Measurements from ENCODE around the gene SPSB4. TPM values are rescaled to one million over a fixed set of nuclear protein-coding genes. Genes with fewer than 3 reads are reported as not detected.

The SPSB4 gene
- total RNA-seq, 2 donors from 2014 or later: 18.2 to 48.1 TPM

DNA sequence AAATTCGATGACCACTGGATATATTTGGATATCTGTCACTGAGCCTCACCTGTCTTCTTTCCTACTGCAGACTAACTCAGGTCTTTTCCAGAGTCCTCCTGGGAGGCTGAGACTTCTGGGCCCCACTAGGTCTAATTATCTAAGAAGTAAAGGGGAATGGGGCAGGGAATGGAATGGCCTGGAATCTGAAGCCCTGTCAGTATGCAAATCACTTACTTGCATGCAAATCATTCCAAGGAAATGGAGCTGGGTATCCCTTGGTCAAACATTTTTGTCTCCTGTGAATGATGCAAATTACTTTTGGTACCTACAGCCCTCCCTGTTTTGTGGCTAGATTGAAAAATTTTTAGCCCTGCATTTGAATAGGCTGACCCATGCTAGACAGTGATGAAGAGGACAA, 5.3 kb upstream of the SPSB4 start:
- 37 to 60% methylated on average over 1 of the region's 1 CpG for WGBS, 2 donors
- intact Hi-C loops (cut with DNase I): loop anchor here (5.0 kb wide), 1 partner anchor 61 kb away; no protein-coding TSS in a partner anchor
- TF ChIP-seq, protein P1, sequence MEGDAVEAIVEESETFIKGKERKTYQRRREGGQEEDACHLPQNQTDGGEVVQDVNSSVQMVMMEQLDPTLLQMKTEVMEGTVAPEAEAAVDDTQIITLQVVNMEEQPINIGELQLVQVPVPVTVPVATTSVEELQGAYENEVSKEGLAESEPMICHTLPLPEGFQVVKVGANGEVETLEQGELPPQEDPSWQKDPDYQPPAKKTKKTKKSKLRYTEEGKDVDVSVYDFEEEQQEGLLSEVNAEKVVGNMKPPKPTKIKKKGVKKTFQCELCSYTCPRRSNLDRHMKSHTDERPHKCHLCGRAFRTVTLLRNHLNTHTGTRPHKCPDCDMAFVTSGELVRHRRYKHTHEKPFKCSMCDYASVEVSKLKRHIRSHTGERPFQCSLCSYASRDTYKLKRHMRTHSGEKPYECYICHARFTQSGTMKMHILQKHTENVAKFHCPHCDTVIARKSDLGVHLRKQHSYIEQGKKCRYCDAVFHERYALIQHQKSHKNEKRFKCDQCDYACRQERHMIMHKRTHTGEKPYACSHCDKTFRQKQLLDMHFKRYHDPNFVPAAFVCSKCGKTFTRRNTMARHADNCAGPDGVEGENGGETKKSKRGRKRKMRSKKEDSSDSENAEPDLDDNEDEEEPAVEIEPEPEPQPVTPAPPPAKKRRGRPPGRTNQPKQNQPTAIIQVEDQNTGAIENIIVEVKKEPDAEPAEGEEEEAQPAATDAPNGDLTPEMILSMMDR (IDR thresholded peaks at IDR 0.05): no peak
- TF ChIP-seq POLR2A (IDR thresholded peaks at IDR 0.05): no peak
- no peak for ATAC-seq
- Histone ChIP-seq H3K27ac (no peak overlapping the region), H3K4me1 (peaks cover 6% of the 10 kb centered on the region), H3K9me3 (no peaks in the 10 kb centered on the region), H3K27me3 (no peaks in the 10 kb centered on the region), H3K4me3 (no peak overlapping the region), H3K36me3 (replicated peaks in 1 of 2; ENCODE audit: insufficient read depth in 1 of 2, low read depth in 2 of 2) (no peaks in the 10 kb centered on the region)
- no peak for DNase-seq

DNA sequence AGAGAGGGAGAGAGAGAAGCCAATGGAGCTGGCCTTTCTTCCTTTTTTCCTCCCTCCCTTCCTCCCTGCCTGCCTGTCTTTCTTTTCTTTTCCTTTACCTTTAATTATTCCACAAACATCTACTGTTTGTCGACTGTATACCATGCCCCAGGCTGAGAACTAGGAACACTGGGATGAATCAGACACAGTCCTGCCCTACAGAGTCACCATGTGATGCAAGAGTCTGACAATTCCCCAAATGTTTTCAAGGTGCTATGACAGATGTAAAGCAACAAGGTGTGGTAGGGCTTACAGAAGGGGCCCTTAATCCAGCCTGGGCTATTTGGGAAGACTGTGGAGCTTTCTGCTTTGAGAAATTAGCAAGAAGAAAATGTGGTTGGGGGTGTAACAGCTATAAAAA, 4.0 kb upstream of the SPSB4 start:
- Histone ChIP-seq H3K27me3 (no peaks in the 10 kb centered on the region), H3K4me1 (peaks cover 14% of the 10 kb centered on the region), H3K9me3 (no peaks in the 10 kb centered on the region), H3K36me3 (replicated peaks in 1 of 2; ENCODE audit: insufficient read depth in 1 of 2, low read depth in 2 of 2) (no peaks in the 10 kb centered on the region), H3K4me3 (no peak overlapping the region), H3K27ac (no peak overlapping the region)
- WGBS, 2 donors: 64 to 76% methylated on average over 1 of the region's 1 CpG
- no peak for ATAC-seq
- DNase-seq: no peak
- TF ChIP-seq, protein P1 (IDR thresholded peaks at IDR 0.05): no peak
- no peak for TF ChIP-seq POLR2A (IDR thresholded peaks at IDR 0.05)
- intact Hi-C loops (cut with DNase I): loop anchor here (5.0 kb wide), 1 partner anchor 60 kb away; no protein-coding TSS in a partner anchor

DNA sequence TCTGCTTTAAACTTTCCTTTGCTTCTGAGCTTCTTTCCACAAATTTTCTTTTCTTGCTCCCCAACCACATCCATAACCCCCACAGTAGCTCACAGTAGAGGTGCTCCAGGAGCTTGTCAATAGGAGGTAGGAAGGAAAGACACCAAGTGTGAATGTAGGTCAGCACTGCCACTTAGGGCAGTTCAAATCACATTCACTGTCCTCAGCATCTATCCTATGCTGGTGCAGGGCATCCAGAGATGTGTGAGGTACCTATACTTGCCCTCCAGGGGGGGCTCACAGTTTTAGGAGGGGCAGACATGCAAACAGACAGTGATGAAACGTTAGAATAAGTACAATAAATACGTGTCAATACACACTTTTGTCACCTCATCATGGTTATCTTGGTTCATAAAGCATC, 1.5 kb upstream of the SPSB4 start:
- WGBS, 2 donors: 36 to 41% methylated on average over 2 of the region's 2 CpGs
- no peaks in the 10 kb centered on the region for H3K27me3 ChIP-seq
- H3K27ac ChIP-seq: no peak overlapping the region
- DNase-seq: no peak
- no peak for ATAC-seq
- no peaks in the 10 kb centered on the region for H3K9me3 ChIP-seq
- intact Hi-C loops (cut with DNase I): loop anchor here (5.0 kb wide), 1 partner anchor 58 kb away; no protein-coding TSS in a partner anchor
- no peak for TF ChIP-seq POLR2A (IDR thresholded peaks at IDR 0.05)
- TF ChIP-seq, protein P1 (IDR thresholded peaks at IDR 0.05): peak in 4 of 7 experiments; percentile 17 to 30 (median 22)
- H3K36me3 ChIP-seq (replicated peaks in 1 of 2; ENCODE audit: insufficient read depth in 1 of 2, low read depth in 2 of 2): no peaks in the 10 kb centered on the region
- no peak overlapping the region for H3K4me3 ChIP-seq
- peaks cover 35% of the 10 kb centered on the region for H3K4me1 ChIP-seq

DNA sequence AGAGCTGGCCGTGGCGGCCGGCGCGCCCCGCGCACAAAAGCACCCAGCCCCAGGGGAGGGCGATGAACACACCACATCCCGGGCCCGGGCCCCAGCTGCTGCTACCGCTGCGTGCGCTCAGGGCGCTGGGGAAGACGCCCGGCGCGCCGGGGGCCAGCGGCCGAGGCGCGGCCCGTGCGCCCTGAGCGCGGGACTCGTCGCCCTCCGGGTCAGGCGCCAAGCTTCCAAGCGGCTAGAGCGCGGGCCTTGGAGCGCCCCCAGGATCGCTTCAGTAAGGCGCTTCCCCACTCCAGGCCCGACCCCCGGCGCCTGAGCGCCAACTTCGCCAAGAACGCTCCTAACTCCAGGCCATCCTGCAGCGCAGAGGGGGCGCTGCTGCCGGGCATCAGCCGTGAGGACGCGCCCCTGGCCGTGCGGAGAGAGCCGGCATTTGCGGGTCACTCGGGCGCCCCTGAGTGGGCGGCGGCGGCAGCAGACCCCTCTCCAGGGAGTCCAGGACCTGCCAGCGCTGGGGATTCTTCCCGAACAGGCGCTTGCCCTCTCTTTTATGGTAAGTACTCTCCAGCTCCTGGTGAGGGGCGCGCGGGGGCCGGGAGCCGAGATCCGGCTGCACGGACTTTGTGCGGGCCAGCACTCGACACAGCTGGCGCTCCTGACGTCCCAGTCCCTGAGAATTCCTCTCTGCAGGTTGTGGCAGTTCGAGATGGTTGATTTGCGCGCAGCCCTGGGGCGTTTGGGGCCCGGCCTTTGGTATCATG, 475 bp downstream of the SPSB4 start:
- H3K36me3 ChIP-seq (replicated peaks in 1 of 2; ENCODE audit: insufficient read depth in 1 of 2, low read depth in 2 of 2): no peaks in the 10 kb centered on the region
- DNase-seq: peak; percentile 18 to 59 (median 42)
- peak overlapping the region; percentile 14 to 30 for H3K4me3 ChIP-seq
- H3K9me3 ChIP-seq: no peaks in the 10 kb centered on the region
- H3K27me3 ChIP-seq: no peaks in the 10 kb centered on the region
- TF ChIP-seq POLR2A (IDR thresholded peaks at IDR 0.05): peak in 1 of 3 donors; percentile 28
- TF ChIP-seq, protein P1 (IDR thresholded peaks at IDR 0.05): peak in 1 of 7 experiments; percentile 9
- peak; percentile 20 for ATAC-seq
- peak overlapping the region; percentile 71 to 92 (median 81) for H3K27ac ChIP-seq
- peaks cover 54% of the 10 kb centered on the region for H3K4me1 ChIP-seq
- intact Hi-C loops (cut with DNase I): no loop called here
- 0 to 10% methylated on average over 4 to 60 of the region's 77 CpGs for WGBS, 2 donors

Data from body of pancreas (tissue), 4 donors.